ENCODE results near the gene RLIM.

RLIM gene

GRCh38 chrX:74536832-74537371, 77.5 kb downstream of the RLIM start:
- DNase-seq (ENCODE audit: low read depth): peak; percentile 68

GRCh38 chrX:74536152-74536831, 78.1 kb downstream of the RLIM start:
- peak; percentile 85 for DNase-seq (ENCODE audit: low read depth)

GRCh38 chrX:74535408-74536151, 78.8 kb downstream of the RLIM start:
- peak; percentile 66 for DNase-seq (ENCODE audit: low read depth)

All from iris pigment epithelial cell (primary cell).